IMR-90 (cell line): ENCODE data around the gene GFY. TPM values are rescaled to one million over a fixed set of nuclear protein-coding genes. Genes with fewer than 3 reads are reported as not detected.

Experiments
- ATAC-seq: fragments of 200-7000 bp; cut with Tn5 transposase; 2 replicates; pipeline ENCODE4 v1.9.1; 2020; ENCODE audit warnings: low read depth, mild to moderate bottlenecking, moderate library complexity
- BruUV-seq: library from RNA; stranded (reverse); fragments of 400-500 nt; replicated peaks from 2 replicates; lab custom pipeline; 2021; lab: Mats Ljungman, UMichigan
- CTCF ChIA-PET: fragments of 300-600 bp; formaldehyde crosslinking; extraction: SDS; loops from one replicate; lab custom pipeline; 2021; ENCODE audit warnings: antibody characterized with exemption; lab: Yijun Ruan, JAX
- POLR2A ChIA-PET: fragments of 300-600 bp; sonication (Branson Sonifier 250); formaldehyde crosslinking; loops from one replicate; lab custom pipeline; 2022; ENCODE audit warnings: antibody characterized with exemption; ENCODE audit not compliant: unreplicated experiment; lab: Charles Lee
- DNase-seq: peaks from one replicate; pipeline ENCODE4 v3.0.0; 2013
- H2AFZ ChIP-seq: replicated peaks from 2 replicates; pipeline ENCODE3; 2013; ENCODE audit warnings: low read length, mild to moderate bottlenecking; ENCODE audit not compliant: poor library complexity
- H2AK5ac ChIP-seq: 2 replicates; pipeline ENCODE4 v1.6.1; 2013; ENCODE audit warnings: low read depth, low read length, inconsistent platforms
- H2AK9ac ChIP-seq: replicated peaks from 2 replicates; pipeline ENCODE3; 2013; ENCODE audit warnings: mild to moderate bottlenecking, low read depth, low read length, moderate library complexity; ENCODE audit not compliant: poor library complexity
- H2BK120ac ChIP-seq: 2 replicates; pipeline ENCODE4 v1.6.1; 2013; ENCODE audit warnings: low read depth, low read length, inconsistent platforms
- H2BK15ac ChIP-seq: 3 replicates; pipeline ENCODE4 v1.6.1; 2013; ENCODE audit warnings: low read depth, low read length, inconsistent platforms
- H2BK20ac ChIP-seq: 2 replicates; pipeline ENCODE4 v1.6.1; 2013; ENCODE audit warnings: low read depth, mild to moderate bottlenecking, inconsistent platforms, low read length, moderate library complexity
- H2BK5ac ChIP-seq: 2 replicates; pipeline ENCODE4 v1.6.1; 2013; ENCODE audit warnings: mild to moderate bottlenecking, low read depth, low read length, inconsistent platforms; ENCODE audit not compliant: poor library complexity, severe bottlenecking
- H3K14ac ChIP-seq: replicated peaks from 2 replicates; pipeline ENCODE4 v1.6.1; 2013; ENCODE audit warnings: low read depth, low read length, inconsistent platforms
- H3K18ac ChIP-seq: 2 replicates; pipeline ENCODE4 v1.6.1; 2013; ENCODE audit warnings: low read depth, low read length, control low read depth
- H3K23ac ChIP-seq: 2 replicates; pipeline ENCODE4 v1.6.1; 2013; ENCODE audit warnings: low read depth, low read length, inconsistent platforms
- H3K27ac ChIP-seq: 2 replicates; pipeline ENCODE4 v1.5.1; 2013; ENCODE audit warnings: mild to moderate bottlenecking, control low read depth, low read length; ENCODE audit not compliant: insufficient read depth
- H3K27me3 ChIP-seq: 2 replicates; pipeline ENCODE4 v1.6.1; 2013; ENCODE audit warnings: low read length; ENCODE audit not compliant: control insufficient read depth, insufficient read depth
- H3K36me3 ChIP-seq: 2 replicates; pipeline ENCODE4 v1.6.1; 2013; ENCODE audit warnings: low read length, mixed read lengths; ENCODE audit not compliant: control insufficient read depth, insufficient read depth
- H3K4ac ChIP-seq: 2 replicates; pipeline ENCODE4 v1.6.1; 2013; ENCODE audit warnings: low read depth, low read length, inconsistent platforms
- H3K4me1 ChIP-seq: 2 replicates; pipeline ENCODE4 v1.6.1; 2013; ENCODE audit warnings: low read length, mixed read lengths; ENCODE audit not compliant: control insufficient read depth, insufficient read depth
- H3K4me2 ChIP-seq: 2 replicates; pipeline ENCODE4 v1.6.1; 2013; ENCODE audit warnings: low read depth, mild to moderate bottlenecking, control low read depth, low read length, moderate library complexity
- H3K4me3 ChIP-seq: 2 replicates; pipeline ENCODE4 v1.5.1; 2013; ENCODE audit warnings: low read depth, mild to moderate bottlenecking, control low read depth, low read length, moderate library complexity; ENCODE audit not compliant: insufficient read depth
- H3K56ac ChIP-seq: 2 replicates; pipeline ENCODE4 v1.6.1; 2013; ENCODE audit warnings: low read length, inconsistent platforms; ENCODE audit not compliant: insufficient read depth; ENCODE audit errors: extremely low read depth
- H3K79me1 ChIP-seq, 2 experiments: 2 replicates each; pipeline ENCODE4 v1.6.1; 2013; ENCODE audit warnings: low read length in 2 of 2, inconsistent platforms in 1 of 2, low read depth in 1 of 2
- H3K9ac ChIP-seq: 2 replicates; pipeline ENCODE4 v1.6.1; 2013; ENCODE audit warnings: low read depth, low read length, control low read depth
- H3K9me1 ChIP-seq: 2 replicates; pipeline ENCODE4 v1.6.1; 2013; ENCODE audit warnings: low read length, inconsistent platforms; ENCODE audit not compliant: insufficient read depth
- H3K9me3 ChIP-seq: 2 replicates; pipeline ENCODE4 v1.6.1; 2013; ENCODE audit warnings: low read length; ENCODE audit not compliant: control insufficient read depth, insufficient read depth
- H4K20me1 ChIP-seq: 2 replicates; pipeline ENCODE4 v1.6.1; 2013; ENCODE audit warnings: low read length, inconsistent platforms; ENCODE audit not compliant: insufficient read depth
- H4K5ac ChIP-seq: 2 replicates; pipeline ENCODE4 v1.6.1; 2013; ENCODE audit warnings: mild to moderate bottlenecking, low read depth, low read length, control low read depth
- H4K8ac ChIP-seq, 2 experiments: 2 replicates each; pipeline ENCODE4 v1.6.1; 2013; ENCODE audit warnings: low read depth in 2 of 2, low read length in 2 of 2, control low read depth in 1 of 2, inconsistent platforms in 1 of 2
- H4K91ac ChIP-seq: 2 replicates; pipeline ENCODE4 v1.6.1; 2013; ENCODE audit warnings: low read depth, low read length, inconsistent platforms; ENCODE audit not compliant: insufficient read depth
- BHLHE40 ChIP-seq: fragments of 150-350 bp; IDR thresholded peaks from 2 replicates; pipeline ENCODE4 v1.6.1; 2016; ENCODE audit warnings: mild to moderate bottlenecking, low read depth, low read length
- CEBPB ChIP-seq: IDR thresholded peaks from 2 replicates; pipeline ENCODE4 v1.6.1; 2012; ENCODE audit warnings: low read depth, low read length, improper control_type of control experiment
- CHD1 ChIP-seq: IDR thresholded peaks from 2 replicates; pipeline ENCODE4 v1.6.1; 2012; ENCODE audit warnings: low read depth, low read length, improper control_type of control experiment
- ELK1 ChIP-seq: fragments of 150-350 bp; IDR thresholded peaks from 2 replicates; pipeline ENCODE4 v1.6.1; 2016; ENCODE audit warnings: low read depth, mild to moderate bottlenecking, low read length, moderate library complexity, borderline replicate concordance
- FOS ChIP-seq: fragments of 150-350 bp; IDR thresholded peaks from 2 replicates; pipeline ENCODE4 v1.6.1; 2016; ENCODE audit warnings: low read depth, low read length
- MAFK ChIP-seq: IDR thresholded peaks from 2 replicates; pipeline ENCODE4 v1.6.1; 2012; ENCODE audit warnings: low read depth, low read length, improper control_type of control experiment
- MAZ ChIP-seq: IDR thresholded peaks from 2 replicates; pipeline ENCODE4 v1.6.1; 2012; ENCODE audit warnings: low read depth, mild to moderate bottlenecking, low read length, improper control_type of control experiment, moderate library complexity, borderline replicate concordance
- MXI1 ChIP-seq: IDR thresholded peaks from 2 replicates; pipeline ENCODE4 v1.6.1; 2012; ENCODE audit warnings: low read depth, mild to moderate bottlenecking, low read length, moderate library complexity, borderline replicate concordance
- NFE2L2 ChIP-seq: fragments of 150-350 bp; IDR thresholded peaks from 2 replicates; pipeline ENCODE4 v1.6.1; 2016; ENCODE audit warnings: low read depth, mild to moderate bottlenecking, low read length
- POLR2A ChIP-seq: IDR thresholded peaks from 2 replicates; pipeline ENCODE4 v1.6.1; 2012; ENCODE audit warnings: mild to moderate bottlenecking, low read depth, low read length
- RAD21 ChIP-seq: IDR thresholded peaks from 2 replicates; pipeline ENCODE4 v1.6.1; 2012; ENCODE audit warnings: low read length, improper control_type of control experiment
- RCOR1 ChIP-seq: IDR thresholded peaks from 2 replicates; pipeline ENCODE4 v1.6.1; 2012; ENCODE audit warnings: mild to moderate bottlenecking, low read length, improper control_type of control experiment; ENCODE audit not compliant: insufficient replicate concordance
- RFX5 ChIP-seq: IDR thresholded peaks from 2 replicates; pipeline ENCODE4 v1.8.0; 2012; ENCODE audit warnings: low read depth, mild to moderate bottlenecking, low read length, moderate library complexity
- SMC3 ChIP-seq: fragments of 150-350 bp; IDR thresholded peaks from 2 replicates; pipeline ENCODE4 v1.6.1; 2016; ENCODE audit warnings: low read depth, mild to moderate bottlenecking, antibody characterized with exemption, low read length, moderate library complexity
- USF2 ChIP-seq: fragments of 150-350 bp; IDR thresholded peaks from 2 replicates; pipeline ENCODE4 v1.6.1; 2017; ENCODE audit warnings: mild to moderate bottlenecking, antibody characterized with exemption, low read length, low read depth
- WGBS, 2 experiments: methylation state at CpG; one replicate each; pipeline versions ENCODE4 v1.1.5 to v1.1.7; 2013; ENCODE audit warnings: missing lambda C conversion rate in 2 of 2; ENCODE audit not compliant: insufficient read length in 1 of 2; ENCODE audit errors: extremely low coverage in 2 of 2; 5-methylcytosine and 5-hydroxymethylcytosine counted together
- dilution Hi-C: fragments of 300-500 bp; cut with HindIII; formaldehyde crosslinking; loops from one replicate; pipeline ENCODE4 v1.14.3; 2018; ENCODE audit warnings: low sequenced_read_pairs; ENCODE audit not compliant: unreplicated experiment
- in situ Hi-C: fragments of 300-500 bp; cut with MboI; formaldehyde crosslinking; loops from 3 replicates; pipeline ENCODE4 v1.14.3; 2019; ENCODE audit warnings: low sequenced_read_pairs, inconsistent platforms, mixed read lengths
- intact Hi-C: fragments of 100-400 bp; cut with micrococcal nuclease; formaldehyde crosslinking; loops from 2 replicates; pipeline ENCODE4 v1.10.0; 2022
- polyA plus RNA-seq, 3 experiments: library from polyadenylated mRNA; depleted of rRNA; stranded (reverse); fragments of >200 nt; gene quantifications; 2 replicates each; pipeline ENCODE4 v1.2.3, GENCODE V29; 2012; ENCODE audit warnings: low replicate concordance in 1 of 3
- total RNA-seq: library from RNA; depleted of rRNA; stranded (reverse); fragments of >200 nt; gene quantifications from 2 replicates; pipeline ENCODE4 v1.2.3, GENCODE V29; 2012
- TF ChIP-seq, protein P1 (sequence below): conservative IDR thresholded peaks from 2 replicates; pipeline ENCODE4 v1.5.1; 2012; ENCODE audit warnings: mild to moderate bottlenecking, low read depth, low read length, improper control_type of control experiment

Gene GFY
- total and polyA plus RNA-seq, 2 of the 4 experiments (the other 2 are of a cell fraction): not detected

GRCh38 chr19:49459388-49459787 lies 34.2 kb downstream of the GFY start:
- Histone ChIP-seq H2BK120ac (no peak overlapping the region), H4K20me1 (no peaks in the 10 kb centered on the region), H3K4me2 (no peak overlapping the region), H4K8ac (no peak overlapping the region), H2BK5ac (no peak overlapping the region), H3K14ac (no peak overlapping the region), H4K5ac (no peak overlapping the region), H3K4ac (no peak overlapping the region), H2AK5ac (no peak overlapping the region), H3K27me3 (no peaks in the 10 kb centered on the region), H3K9me3 (no peaks in the 10 kb centered on the region), H2BK20ac (no peak overlapping the region), H2AK9ac (peak overlapping the region; percentile 24), H3K4me3 (no peak overlapping the region), H3K56ac (no peak overlapping the region), H3K36me3 (peaks cover 6% of the 10 kb centered on the region), H3K27ac (no peak overlapping the region), H2AFZ (no peak overlapping the region), H3K4me1 (no peaks in the 10 kb centered on the region), H3K9me1 (no peaks in the 10 kb centered on the region), H4K91ac (no peak overlapping the region), H3K23ac (no peak overlapping the region), H3K9ac (no peak overlapping the region), H3K79me1 (peaks cover 2 to 14% of the 10 kb centered on the region in 2 experiments; a peak in 3 of 4 replicates), H2BK15ac (no peak overlapping the region), H3K18ac (no peak overlapping the region)
- ATAC-seq: no peak
- in situ Hi-C loops: no loop called here
- ChIA-PET POLR2A (no interaction called here), CTCF (no interaction called here)
- TF ChIP-seq RCOR1: no peak
- no peak for TF ChIP-seq RAD21
- no peak for TF ChIP-seq CHD1
- TF ChIP-seq MXI1: no peak
- no peak for TF ChIP-seq MAFK
- no peak for TF ChIP-seq RFX5
- TF ChIP-seq NFE2L2: no peak
- TF ChIP-seq USF2: no peak
- TF ChIP-seq MAZ: no peak
- no peak for TF ChIP-seq CEBPB
- TF ChIP-seq SMC3: no peak
- no peak for TF ChIP-seq FOS
- no peak for TF ChIP-seq POLR2A
- TF ChIP-seq BHLHE40: no peak
- no peak for TF ChIP-seq ELK1
- TF ChIP-seq, protein P1, sequence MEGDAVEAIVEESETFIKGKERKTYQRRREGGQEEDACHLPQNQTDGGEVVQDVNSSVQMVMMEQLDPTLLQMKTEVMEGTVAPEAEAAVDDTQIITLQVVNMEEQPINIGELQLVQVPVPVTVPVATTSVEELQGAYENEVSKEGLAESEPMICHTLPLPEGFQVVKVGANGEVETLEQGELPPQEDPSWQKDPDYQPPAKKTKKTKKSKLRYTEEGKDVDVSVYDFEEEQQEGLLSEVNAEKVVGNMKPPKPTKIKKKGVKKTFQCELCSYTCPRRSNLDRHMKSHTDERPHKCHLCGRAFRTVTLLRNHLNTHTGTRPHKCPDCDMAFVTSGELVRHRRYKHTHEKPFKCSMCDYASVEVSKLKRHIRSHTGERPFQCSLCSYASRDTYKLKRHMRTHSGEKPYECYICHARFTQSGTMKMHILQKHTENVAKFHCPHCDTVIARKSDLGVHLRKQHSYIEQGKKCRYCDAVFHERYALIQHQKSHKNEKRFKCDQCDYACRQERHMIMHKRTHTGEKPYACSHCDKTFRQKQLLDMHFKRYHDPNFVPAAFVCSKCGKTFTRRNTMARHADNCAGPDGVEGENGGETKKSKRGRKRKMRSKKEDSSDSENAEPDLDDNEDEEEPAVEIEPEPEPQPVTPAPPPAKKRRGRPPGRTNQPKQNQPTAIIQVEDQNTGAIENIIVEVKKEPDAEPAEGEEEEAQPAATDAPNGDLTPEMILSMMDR: no peak
- DNase-seq: no peak
- 89% methylated on average over 9 of the region's 12 CpGs; no CpG with 5 or more reads in 1 of the 2 experiments for WGBS, 2 experiments
- no TSS peak for BruUV-seq
- intact Hi-C loops: no loop called here
- dilution Hi-C loops: no loop called here
